Measurements from ENCODE around the gene FGF6. TPM values are rescaled to one million over a fixed set of nuclear protein-coding genes. Genes with fewer than 3 reads are reported as not detected.

FGF6 gene
- polyA plus RNA-seq, 1 donor (not counting 4 experiments of a cell fraction or from before 2014, with no cell fraction given), result not detected

- no peak for FAIRE-seq
- Histone ChIP-seq H3K4me3 (ENCODE audit: control insufficient read depth in 2 of 3, extremely low read depth in 1 of 3, insufficient read depth in 2 of 3, low read depth in 1 of 3, low read length in 3 of 3) (no peak overlapping the region), H3K79me2 (ENCODE audit: control insufficient read depth, insufficient read depth, low read length) (no peaks in the 10 kb centered on the region), H3K4me2 (ENCODE audit: control insufficient read depth, extremely low read depth, insufficient read depth, low read depth, low read length) (no peak overlapping the region), H4K20me1 (ENCODE audit: control insufficient read depth, extremely low read depth, insufficient read depth, low read length) (no peaks in the 10 kb centered on the region), H3K27ac (ENCODE audit: control insufficient read depth, insufficient read depth, low read length) (no peak overlapping the region), H2AFZ (ENCODE audit: control insufficient read depth, low read length) (no peak overlapping the region), H3K4me1 (ENCODE audit: control insufficient read depth, extremely low read depth, insufficient read depth, low read length) (no peaks in the 10 kb centered on the region), H3K9ac (ENCODE audit: control insufficient read depth, extremely low read depth, insufficient read depth, low read length) (no peak overlapping the region), H3K9me1 (ENCODE audit: control insufficient read depth, extremely low read depth, insufficient read depth, low read length) (no peaks in the 10 kb centered on the region), H3K9me3 (ENCODE audit: control insufficient read depth, low read depth, low read length) (no peaks in the 10 kb centered on the region), H3K27me3 (ENCODE audit: control insufficient read depth, extremely low read depth, insufficient read depth, low read length) (peaks cover 12% of the 10 kb centered on the region), H3K36me3 (ENCODE audit: control insufficient read depth in 2 of 2, extremely low read depth in 1 of 2, insufficient read depth in 2 of 2, low read length in 2 of 2) (no peaks in the 10 kb centered on the region)
- no peak for DNase-seq (ENCODE audit: low read depth, low spot score)
- no peak for TF ChIP-seq CTCF (optimal IDR thresholded peaks at IDR 0.05 in 1 of 3, IDR thresholded peaks at IDR 0.05 in 1 of 3, conservative IDR thresholded peaks at IDR 0.05 in 1 of 3; ENCODE audit: extremely low read depth in 1 of 3, insufficient read depth in 2 of 3, low read length in 3 of 3)
- no peak for TF ChIP-seq EZH2 (IDR thresholded peaks at IDR 0.05; ENCODE audit: low read length)
- dilution Hi-C loops (cut with MboI; ENCODE audit: extremely low pct_ligation_motif_present, low sequenced_read_pairs), result no loop called here
These were observed 2.8 kb upstream of the FGF6 start for GRCh38 chr12:4448371-4448940.

- no peaks in the 10 kb centered on the region for H4K20me1 ChIP-seq (ENCODE audit: control insufficient read depth, extremely low read depth, insufficient read depth, low read length)
- no peaks in the 10 kb centered on the region for H3K79me2 ChIP-seq (ENCODE audit: control insufficient read depth, insufficient read depth, low read length)
- no peaks in the 10 kb centered on the region for H3K36me3 ChIP-seq (ENCODE audit: control insufficient read depth in 2 of 2, extremely low read depth in 1 of 2, insufficient read depth in 2 of 2, low read length in 2 of 2)
- H3K9ac ChIP-seq (ENCODE audit: control insufficient read depth, extremely low read depth, insufficient read depth, low read length), result no peak overlapping the region
- no peak for DNase-seq (ENCODE audit: low read depth, low spot score)
- dilution Hi-C loops (cut with MboI; ENCODE audit: extremely low pct_ligation_motif_present, low sequenced_read_pairs), result no loop called here
- no peak for FAIRE-seq
- no peak overlapping the region for H3K27ac ChIP-seq (ENCODE audit: control insufficient read depth, insufficient read depth, low read length)
- H3K9me3 ChIP-seq (ENCODE audit: control insufficient read depth, low read depth, low read length), result no peaks in the 10 kb centered on the region
- H3K4me3 ChIP-seq (ENCODE audit: control insufficient read depth in 2 of 3, extremely low read depth in 1 of 3, insufficient read depth in 2 of 3, low read depth in 1 of 3, low read length in 3 of 3), result no peak overlapping the region
- no peak overlapping the region for H2AFZ ChIP-seq (ENCODE audit: control insufficient read depth, low read length)
- TF ChIP-seq EZH2 (IDR thresholded peaks at IDR 0.05; ENCODE audit: low read length) (no peak), CTCF (optimal IDR thresholded peaks at IDR 0.05 in 1 of 3, IDR thresholded peaks at IDR 0.05 in 1 of 3, conservative IDR thresholded peaks at IDR 0.05 in 1 of 3; ENCODE audit: extremely low read depth in 1 of 3, insufficient read depth in 2 of 3, low read length in 3 of 3) (no peak)
- no peaks in the 10 kb centered on the region for H3K9me1 ChIP-seq (ENCODE audit: control insufficient read depth, extremely low read depth, insufficient read depth, low read length)
- H3K4me1 ChIP-seq (ENCODE audit: control insufficient read depth, extremely low read depth, insufficient read depth, low read length), result no peaks in the 10 kb centered on the region
- H3K27me3 ChIP-seq (ENCODE audit: control insufficient read depth, extremely low read depth, insufficient read depth, low read length), result peaks cover 14% of the 10 kb centered on the region
- no peak overlapping the region for H3K4me2 ChIP-seq (ENCODE audit: control insufficient read depth, extremely low read depth, insufficient read depth, low read depth, low read length)
These were observed 1.5 kb upstream of the FGF6 start for GRCh38 chr12:4447151-4447550.
